Prostate gland (tissue), 2 donors: ENCODE data around the gene PAPOLG. TPM values are rescaled to one million over a fixed set of nuclear protein-coding genes. Genes with fewer than 3 reads are reported as not detected.

Experiments used
- DNase-seq: peaks from one replicate; pipeline ENCODE4 v3.0.0-alpha.2; 2019; ENCODE audit warnings: low spot score
- H3K27ac ChIP-seq, 2 donors: fragments of 200-600 bp; sonication (generic); 2 replicates each; pipeline ENCODE4 v1.5.1; 2017 to 2019
- H3K27me3 ChIP-seq: fragments of 200-600 bp; sonication (generic); replicated peaks from 2 replicates; pipeline ENCODE4 v1.5.1; 2019; ENCODE audit not compliant: insufficient read depth
- H3K36me3 ChIP-seq, 2 donors: fragments of 200-600 bp; sonication (generic); 1 replicate in 1 of 2; 2 replicates in 1 of 2; pipeline versions ENCODE4 v1.5.1 to v1.8.1; 2017 to 2019
- H3K4me1 ChIP-seq: fragments of 200-600 bp; sonication (generic); replicated peaks from 2 replicates; pipeline ENCODE4 v1.5.1; 2019
- H3K4me3 ChIP-seq, 2 donors: fragments of 200-600 bp; sonication (generic); 2 replicates each; pipeline ENCODE4 v1.5.1; 2017 to 2019
- H3K9me3 ChIP-seq: fragments of 200-600 bp; sonication (generic); 2 replicates; pipeline ENCODE4 v1.5.1; 2017
- POLR2A ChIP-seq: fragments of 450-650 bp; IDR thresholded peaks from one replicate; pipeline ENCODE4 v1.6.1; 2016; ENCODE audit warnings: antibody characterized with exemption, mild to moderate bottlenecking
- POLR2AphosphoS5 ChIP-seq: sonication (generic); formaldehyde crosslinking; IDR thresholded peaks from one replicate; pipeline ENCODE4 v1.6.1; 2017; ENCODE audit warnings: antibody characterized with exemption
- WGBS: methylation state at CpG from one replicate; pipeline ENCODE4 v1.1.5; 2018; 5-methylcytosine and 5-hydroxymethylcytosine counted together
- intact Hi-C: fragments of 100-400 bp; cut with DNase I; formaldehyde crosslinking; loops from one replicate; pipeline ENCODE4 v1.14.2; 2022
- total RNA-seq, 2 donors: library from RNA; depleted of rRNA; stranded (reverse); fragments of >200 nt; gene quantifications; one replicate each; pipeline ENCODE4 v1.1.0, GENCODE V29; 2016
- TF ChIP-seq, protein P1 (sequence below), 4 experiments: fragments of 200-600 bp in 2 of 4; fragments of 450-650 bp in 2 of 4; sonication (generic) in 2 of 4; IDR thresholded peaks; 1 replicate in 3 of 4; 2 replicates in 1 of 4; pipeline ENCODE4 v1.5.1; 2016 to 2019; ENCODE audit warnings: antibody characterized with exemption in 4 of 4, mild to moderate bottlenecking in 2 of 4, moderate library complexity in 2 of 4

Gene PAPOLG
- total RNA-seq, 2 donors from 2014 or later = 12.7 to 18.9 TPM

- no peaks in the 10 kb centered on the region for H3K4me1 ChIP-seq
- H3K9me3 ChIP-seq = no peaks in the 10 kb centered on the region
- DNase-seq = no peak
- H3K27me3 ChIP-seq = no peaks in the 10 kb centered on the region
- H3K36me3 ChIP-seq = no peaks in the 10 kb centered on the region
- intact Hi-C loops = no loop called here
- TF ChIP-seq, protein P1, sequence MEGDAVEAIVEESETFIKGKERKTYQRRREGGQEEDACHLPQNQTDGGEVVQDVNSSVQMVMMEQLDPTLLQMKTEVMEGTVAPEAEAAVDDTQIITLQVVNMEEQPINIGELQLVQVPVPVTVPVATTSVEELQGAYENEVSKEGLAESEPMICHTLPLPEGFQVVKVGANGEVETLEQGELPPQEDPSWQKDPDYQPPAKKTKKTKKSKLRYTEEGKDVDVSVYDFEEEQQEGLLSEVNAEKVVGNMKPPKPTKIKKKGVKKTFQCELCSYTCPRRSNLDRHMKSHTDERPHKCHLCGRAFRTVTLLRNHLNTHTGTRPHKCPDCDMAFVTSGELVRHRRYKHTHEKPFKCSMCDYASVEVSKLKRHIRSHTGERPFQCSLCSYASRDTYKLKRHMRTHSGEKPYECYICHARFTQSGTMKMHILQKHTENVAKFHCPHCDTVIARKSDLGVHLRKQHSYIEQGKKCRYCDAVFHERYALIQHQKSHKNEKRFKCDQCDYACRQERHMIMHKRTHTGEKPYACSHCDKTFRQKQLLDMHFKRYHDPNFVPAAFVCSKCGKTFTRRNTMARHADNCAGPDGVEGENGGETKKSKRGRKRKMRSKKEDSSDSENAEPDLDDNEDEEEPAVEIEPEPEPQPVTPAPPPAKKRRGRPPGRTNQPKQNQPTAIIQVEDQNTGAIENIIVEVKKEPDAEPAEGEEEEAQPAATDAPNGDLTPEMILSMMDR (IDR thresholded peaks at IDR 0.05) = no peak
- TF ChIP-seq POLR2AphosphoS5 (no peak), POLR2A (no peak)
- 97% methylated on average over 3 of the region's 3 CpGs for WGBS
- no peak overlapping the region for H3K4me3 ChIP-seq
- H3K27ac ChIP-seq = no peak overlapping the region
Measured at GRCh38 chr2:60766283-60766682, 10.2 kb downstream of the PAPOLG start.

DNA sequence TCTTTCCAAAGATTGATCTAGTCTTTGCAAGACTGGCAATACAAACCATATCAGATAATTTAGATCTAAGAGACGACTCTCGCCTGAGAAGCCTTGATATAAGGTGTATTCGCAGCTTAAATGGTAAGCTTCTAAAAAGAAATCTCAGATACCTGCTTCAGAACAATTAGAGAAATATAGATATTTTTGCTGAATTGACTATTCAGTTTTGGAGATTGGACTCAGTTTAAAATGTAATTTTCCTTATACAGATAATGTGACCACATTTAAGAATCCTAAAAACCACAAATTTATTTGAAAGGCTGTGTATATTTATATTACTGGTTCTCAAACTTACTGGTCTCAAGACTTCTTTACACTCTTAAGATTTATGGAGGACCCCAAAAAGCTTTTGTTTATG is 15.4 kb downstream of the PAPOLG start:
- Histone ChIP-seq H3K36me3 (peaks cover 0 to 3% of the 10 kb centered on the region in 2 donors), H3K9me3 (no peaks in the 10 kb centered on the region), H3K27me3 (no peaks in the 10 kb centered on the region), H3K4me3 (no peak overlapping the region), H3K4me1 (no peaks in the 10 kb centered on the region), H3K27ac (no peak overlapping the region)
- 95% methylated on average over 3 of the region's 3 CpGs for WGBS
- intact Hi-C loops = no loop called here
- TF ChIP-seq POLR2A (no peak), POLR2AphosphoS5 (no peak)
- TF ChIP-seq, protein P1 (IDR thresholded peaks at IDR 0.05) = no peak
- DNase-seq = no peak

GRCh38 chr2:60775048-60775639 is 19.1 kb downstream of the PAPOLG start:
- no peaks in the 10 kb centered on the region for H3K27me3 ChIP-seq
- H3K9me3 ChIP-seq = no peaks in the 10 kb centered on the region
- no peaks in the 10 kb centered on the region for H3K4me1 ChIP-seq
- peaks cover 0 to 3% of the 10 kb centered on the region in 2 donors for H3K36me3 ChIP-seq
- TF ChIP-seq POLR2A (no peak), POLR2AphosphoS5 (no peak)
- TF ChIP-seq, protein P1 (IDR thresholded peaks at IDR 0.05) = no peak
- DNase-seq = no peak
- intact Hi-C loops = no loop called here
- H3K4me3 ChIP-seq = no peak overlapping the region
- 72% methylated on average over 2 of the region's 2 CpGs for WGBS
- H3K27ac ChIP-seq = no peak overlapping the region

- WGBS = 95% methylated on average over 3 of the region's 3 CpGs
- H3K36me3 ChIP-seq = peaks cover 0 to under 1% of the 10 kb centered on the region in 2 donors
Measured at GRCh38 chr2:60778352-60778751, 22.3 kb downstream of the PAPOLG start.

More at GRCh38 chr2:60778352-60778751, 22.3 kb downstream of the PAPOLG start:
- Histone ChIP-seq H3K9me3 (no peaks in the 10 kb centered on the region), H3K4me3 (no peak overlapping the region), H3K27ac (no peak overlapping the region), H3K4me1 (no peaks in the 10 kb centered on the region), H3K27me3 (no peaks in the 10 kb centered on the region)
- no peak for TF ChIP-seq POLR2A
- TF ChIP-seq, protein P1 (IDR thresholded peaks at IDR 0.05) = no peak
- TF ChIP-seq POLR2AphosphoS5 = no peak
- intact Hi-C loops = no loop called here
- DNase-seq = no peak
